AG09309 (cell line): ENCODE data around the gene ATIC.
A peak's percentile ranks its signal among the peaks of the same experiment; 100 is the strongest.
"Not testable (repeated sequence)": the region's sequence is repeated elsewhere in the genome, so short reads cannot be mapped to it uniquely, and the experiment has no call there.

Experiments used
- DNase-seq: peaks from one replicate; pipeline ENCODE4 v3.0.0-alpha.2; 2010; ENCODE audit warnings: low read depth
- H3K4me3 ChIP-seq: 2 replicates; pipeline ENCODE4 v1.5.1; 2011; ENCODE audit warnings: mild to moderate bottlenecking, low read depth, low read length, moderate library complexity; ENCODE audit not compliant: control insufficient read depth
- TF ChIP-seq, protein P1 (sequence below): IDR thresholded peaks from 2 replicates; pipeline ENCODE4 v1.5.1; 2011; ENCODE audit warnings: mild to moderate bottlenecking, low read depth, low read length, inconsistent platforms; ENCODE audit not compliant: insufficient read depth, control insufficient read depth; ENCODE audit errors: missing control alignments

The ATIC gene

DNA sequence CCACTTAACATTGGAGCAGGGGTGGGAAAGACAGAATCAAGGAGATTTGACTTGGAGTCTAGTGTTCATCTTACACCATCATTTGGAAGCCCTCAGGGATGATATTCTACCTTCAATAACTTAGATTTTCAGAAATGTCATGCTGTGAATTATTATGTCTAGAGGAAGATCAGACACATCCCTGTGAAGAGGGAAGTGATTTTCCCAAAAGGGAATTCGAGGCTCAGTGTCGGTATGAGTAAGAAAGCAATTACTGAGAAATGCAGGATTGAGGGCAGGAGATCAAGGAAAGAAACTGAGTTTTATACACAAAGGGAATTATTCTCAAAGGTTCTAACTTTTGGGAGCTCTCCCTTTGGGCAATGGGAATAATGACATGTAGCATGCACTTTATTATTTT, 25.6 kb upstream of the ATIC start:
- no peak overlapping the region for H3K4me3 ChIP-seq
- TF ChIP-seq, protein P1, sequence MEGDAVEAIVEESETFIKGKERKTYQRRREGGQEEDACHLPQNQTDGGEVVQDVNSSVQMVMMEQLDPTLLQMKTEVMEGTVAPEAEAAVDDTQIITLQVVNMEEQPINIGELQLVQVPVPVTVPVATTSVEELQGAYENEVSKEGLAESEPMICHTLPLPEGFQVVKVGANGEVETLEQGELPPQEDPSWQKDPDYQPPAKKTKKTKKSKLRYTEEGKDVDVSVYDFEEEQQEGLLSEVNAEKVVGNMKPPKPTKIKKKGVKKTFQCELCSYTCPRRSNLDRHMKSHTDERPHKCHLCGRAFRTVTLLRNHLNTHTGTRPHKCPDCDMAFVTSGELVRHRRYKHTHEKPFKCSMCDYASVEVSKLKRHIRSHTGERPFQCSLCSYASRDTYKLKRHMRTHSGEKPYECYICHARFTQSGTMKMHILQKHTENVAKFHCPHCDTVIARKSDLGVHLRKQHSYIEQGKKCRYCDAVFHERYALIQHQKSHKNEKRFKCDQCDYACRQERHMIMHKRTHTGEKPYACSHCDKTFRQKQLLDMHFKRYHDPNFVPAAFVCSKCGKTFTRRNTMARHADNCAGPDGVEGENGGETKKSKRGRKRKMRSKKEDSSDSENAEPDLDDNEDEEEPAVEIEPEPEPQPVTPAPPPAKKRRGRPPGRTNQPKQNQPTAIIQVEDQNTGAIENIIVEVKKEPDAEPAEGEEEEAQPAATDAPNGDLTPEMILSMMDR = no peak
- no peak for DNase-seq

- DNase-seq = no peak
- H3K4me3 ChIP-seq = no peak overlapping the region
- TF ChIP-seq, protein P1 = no peak
These were observed 23.6 kb upstream of the ATIC start for GRCh38 chr2:215288112-215288815.

GRCh38 chr2:215290980-215291599, 20.8 kb upstream of the ATIC start:
- TF ChIP-seq, protein P1 = no peak
- no peak for DNase-seq
- H3K4me3 ChIP-seq = no peak overlapping the region

- no peak overlapping the region for H3K4me3 ChIP-seq
- no peak for DNase-seq
- TF ChIP-seq, protein P1 = no peak
These were observed 18.0 kb upstream of the ATIC start for GRCh38 chr2:215293879-215294278.

- H3K4me3 ChIP-seq = no peak overlapping the region
- TF ChIP-seq, protein P1 = no peak
- DNase-seq = no peak
These were observed 12.5 kb upstream of the ATIC start for GRCh38 chr2:215299337-215299859.

DNA sequence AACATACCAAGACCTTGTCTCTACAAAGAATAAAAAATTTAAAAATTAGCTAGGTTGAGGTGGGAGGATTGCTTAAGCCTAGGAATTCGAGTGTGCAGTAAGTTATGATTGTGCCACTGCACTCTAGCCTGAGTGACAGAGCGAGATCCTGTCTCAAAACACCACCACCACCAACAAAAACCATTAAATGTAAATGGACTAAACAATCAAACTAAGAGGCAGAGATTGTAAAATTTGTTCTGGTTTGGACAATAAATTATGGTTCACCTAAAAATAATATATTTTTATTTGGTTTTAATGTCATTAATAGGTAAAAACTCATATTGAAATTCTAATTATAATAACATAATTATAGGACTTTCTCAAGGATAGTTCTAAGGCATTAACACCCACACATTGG, 9.9 kb upstream of the ATIC start:
- no peak for DNase-seq

DNA sequence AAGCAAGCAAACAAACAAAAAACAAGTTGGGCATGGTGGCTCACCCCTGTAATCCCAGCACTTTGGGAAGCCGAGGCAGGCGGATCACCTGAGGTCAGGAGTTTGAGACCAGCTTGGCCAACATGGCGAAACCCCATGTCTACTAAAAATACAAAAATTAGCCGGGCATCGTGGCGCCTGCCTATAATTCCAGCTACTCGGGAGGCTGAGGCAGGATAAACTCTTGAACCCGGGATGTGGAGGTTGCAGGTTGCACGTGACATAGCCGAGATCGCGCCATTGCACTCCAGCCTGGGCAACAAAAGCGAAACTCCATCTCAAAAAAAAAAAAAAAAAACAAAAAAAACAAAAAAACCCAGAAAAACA, 617 bp upstream of the ATIC start:
- peak overlapping the region; percentile 73 for H3K4me3 ChIP-seq
- DNase-seq = not testable (repeated sequence)

More for the DNA sequence above, 9.9 kb upstream of the ATIC start:
- H3K4me3 ChIP-seq = no peak overlapping the region
- TF ChIP-seq, protein P1 = no peak
